Hepatocyte (in vitro differentiated cells): ENCODE data around the gene GABBR2. TPM values are rescaled to one million over a fixed set of nuclear protein-coding genes. Genes with fewer than 3 reads are reported as not detected.
"Not testable (repeated sequence)": the region's sequence is repeated elsewhere in the genome, so short reads cannot be mapped to it uniquely, and the experiment has no call there.

Source experiments
- DNase-seq: peaks from one replicate; pipeline ENCODE4 v3.0.0-alpha.2; 2016; ENCODE audit warnings: low spot score
- H2AFZ ChIP-seq: fragments of 200-600 bp; sonication (generic); 2 replicates; pipeline ENCODE4 v1.6.0; 2016; ENCODE audit warnings: antibody characterized with exemption, mild to moderate bottlenecking
- H3K27ac ChIP-seq: fragments of 200-600 bp; sonication (generic); 2 replicates; pipeline ENCODE4 v1.5.1; 2016; ENCODE audit warnings: mild to moderate bottlenecking
- H3K27me3 ChIP-seq: fragments of 200-600 bp; sonication (generic); 2 replicates; pipeline ENCODE4 v1.6.1; 2016
- H3K36me3 ChIP-seq: fragments of 200-600 bp; sonication (generic); replicated peaks from 2 replicates; pipeline ENCODE4 v1.5.1; 2016; ENCODE audit warnings: low read depth; ENCODE audit not compliant: insufficient read depth
- H3K4me1 ChIP-seq: fragments of 200-600 bp; sonication (generic); 2 replicates; pipeline ENCODE4 v1.5.1; 2016; ENCODE audit warnings: mild to moderate bottlenecking, moderate library complexity; ENCODE audit not compliant: insufficient read depth
- H3K4me2 ChIP-seq: fragments of 200-600 bp; sonication (generic); 2 replicates; pipeline ENCODE4 v1.6.0; 2016
- H3K4me3 ChIP-seq: fragments of 200-600 bp; sonication (generic); 2 replicates; pipeline ENCODE4 v1.5.1; 2016; ENCODE audit warnings: mild to moderate bottlenecking
- H3K79me2 ChIP-seq: fragments of 200-600 bp; sonication (generic); 2 replicates; pipeline ENCODE4 v1.6.0; 2017; ENCODE audit warnings: mild to moderate bottlenecking
- H3K9me2 ChIP-seq: fragments of 200-600 bp; sonication (generic); replicated peaks from 2 replicates; pipeline ENCODE4 v1.6.0; 2017; ENCODE audit warnings: mild to moderate bottlenecking; ENCODE audit not compliant: insufficient read depth
- H3K9me3 ChIP-seq: fragments of 200-600 bp; sonication (generic); 2 replicates; pipeline ENCODE4 v1.5.1; 2016; ENCODE audit warnings: low read depth, mild to moderate bottlenecking
- H4K20me1 ChIP-seq: fragments of 200-600 bp; sonication (generic); 2 replicates; pipeline ENCODE4 v1.6.0; 2016; ENCODE audit warnings: mild to moderate bottlenecking; ENCODE audit not compliant: insufficient read depth, poor library complexity, severe bottlenecking
- CTCF ChIP-seq: fragments of 200-600 bp; sonication (generic); IDR thresholded peaks from 2 replicates; pipeline ENCODE4 v1.5.1; 2016; ENCODE audit warnings: antibody characterized with exemption, mild to moderate bottlenecking; ENCODE audit not compliant: poor library complexity
- EZH2 ChIP-seq: fragments of 200-600 bp; sonication (generic); IDR thresholded peaks from 2 replicates; pipeline ENCODE4 v1.6.1; 2016; ENCODE audit warnings: antibody characterized with exemption, mild to moderate bottlenecking, borderline replicate concordance
- EZH2phosphoT487 ChIP-seq: fragments of 200-600 bp; sonication (generic); IDR thresholded peaks from one replicate; pipeline ENCODE4 v1.6.1; 2018; ENCODE audit warnings: antibody characterized with exemption, mild to moderate bottlenecking, low read depth, moderate library complexity; ENCODE audit not compliant: unreplicated experiment, severe bottlenecking
- WGBS: methylation state at CpG from one replicate; pipeline ENCODE4 v1.1.6; 2016; ENCODE audit warnings: low lambda C conversion rate; ENCODE audit errors: missing lambda C conversion rate; 5-methylcytosine and 5-hydroxymethylcytosine counted together
- polyA plus RNA-seq: library from polyadenylated mRNA; unstranded; fragments of >200 nt; fragmentation: Nextera tagmentation; extraction: Ambion mirVana; gene quantifications from 2 replicates; pipeline ENCODE4 v1.2.1, GENCODE V29; 2016
- total RNA-seq: library from RNA; depleted of rRNA; stranded (reverse); fragments of >200 nt; gene quantifications from 2 replicates; pipeline ENCODE4 v1.2.3, GENCODE V29; 2014

Gene GABBR2
- total and polyA plus RNA-seq, 2 experiments from 2014 or later, result 0.20 to 0.28 TPM

DNA sequence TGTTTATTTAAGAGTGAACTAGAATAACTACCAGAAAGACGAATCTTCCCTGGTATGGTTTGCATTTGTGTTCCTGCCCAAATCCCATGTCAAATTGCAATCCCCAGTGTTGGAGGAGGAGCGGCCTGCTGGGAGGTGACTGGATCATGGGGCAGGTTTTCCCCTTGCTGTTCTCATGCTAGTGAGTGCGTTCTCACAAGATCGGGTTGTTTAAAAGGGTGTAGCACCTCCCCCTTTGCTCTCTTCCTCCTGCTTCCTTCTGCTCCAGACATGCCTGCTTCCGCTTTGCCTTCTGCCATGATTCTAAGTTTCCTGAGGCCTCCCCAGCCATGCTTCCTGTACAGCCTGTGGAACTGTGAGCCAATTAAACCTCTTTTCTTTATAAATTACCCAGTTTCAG lies 242.9 kb downstream of the GABBR2 start:
- H2AFZ ChIP-seq, result no peak overlapping the region
- no peaks in the 10 kb centered on the region for H3K79me2 ChIP-seq
- TF ChIP-seq EZH2 (no peak), EZH2phosphoT487 (no peak), CTCF (no peak)
- no peaks in the 10 kb centered on the region for H3K4me1 ChIP-seq
- H4K20me1 ChIP-seq, result no peaks in the 10 kb centered on the region
- no peak overlapping the region for H3K4me3 ChIP-seq
- H3K4me2 ChIP-seq, result no peak overlapping the region
- no peak overlapping the region for H3K27ac ChIP-seq
- 82% methylated on average over 5 of the region's 5 CpGs for WGBS
- H3K9me2 ChIP-seq, result no peaks in the 10 kb centered on the region
- H3K36me3 ChIP-seq, result no peaks in the 10 kb centered on the region
- H3K27me3 ChIP-seq, result no peaks in the 10 kb centered on the region
- peaks cover 5% of the 10 kb centered on the region for H3K9me3 ChIP-seq
- no peak for DNase-seq

DNA sequence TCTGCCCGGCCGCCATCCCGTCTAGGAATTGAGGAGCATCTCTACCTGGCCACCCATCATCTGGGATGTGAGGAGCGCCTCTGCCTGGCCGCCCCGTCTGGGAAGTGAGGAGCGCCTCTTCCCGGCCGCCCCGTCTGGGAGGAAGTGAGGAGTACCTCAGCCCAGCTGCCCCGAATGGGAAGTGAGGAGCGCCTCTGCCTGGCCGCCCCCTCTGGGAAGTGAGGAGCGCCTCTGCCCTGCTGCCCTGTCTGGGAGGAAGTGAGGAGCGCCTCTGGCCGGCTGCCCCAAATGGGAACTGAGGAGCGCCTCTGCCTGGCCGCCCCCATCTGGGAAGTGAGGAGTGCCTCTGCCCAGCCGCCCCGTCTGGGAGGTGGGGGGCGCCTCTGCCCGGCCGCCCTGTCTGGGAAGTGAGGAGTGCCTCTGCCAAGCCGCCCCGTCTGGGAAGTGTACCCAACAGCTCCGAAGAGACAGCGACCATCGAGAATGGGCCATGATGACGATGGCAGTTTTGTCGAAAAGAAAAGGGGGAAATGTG lies 244.5 kb downstream of the GABBR2 start:
- not testable (repeated sequence) for H3K4me3 ChIP-seq, H3K9me2 ChIP-seq, DNase-seq, H4K20me1 ChIP-seq, H3K4me1 ChIP-seq, H3K27ac ChIP-seq, H2AFZ ChIP-seq, H3K27me3 ChIP-seq, H3K9me3 ChIP-seq, H3K79me2 ChIP-seq, H3K4me2 ChIP-seq, H3K36me3 ChIP-seq
- WGBS, result 98% methylated on average over 24 of the region's 30 CpGs

DNA sequence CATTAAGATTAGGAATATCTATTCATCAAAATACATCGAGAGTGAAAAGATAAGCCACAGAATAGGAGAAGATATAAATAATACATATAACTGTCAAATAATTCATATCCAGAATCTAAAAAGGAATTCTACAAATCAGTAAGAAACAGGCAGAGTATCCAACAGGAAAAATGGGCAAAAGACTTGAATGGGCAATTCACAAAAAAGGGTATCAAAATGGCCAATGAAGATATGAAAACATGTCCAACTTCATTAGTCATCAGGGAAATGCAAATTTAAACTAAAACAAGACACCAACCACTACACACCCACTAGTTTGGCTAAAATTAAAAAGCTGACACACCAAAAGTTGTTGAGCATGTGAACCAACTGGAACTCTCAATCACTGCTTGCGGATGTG lies 246.4 kb downstream of the GABBR2 start:
- Histone ChIP-seq H3K4me2 (no peak overlapping the region), H3K9me2 (no peaks in the 10 kb centered on the region), H3K36me3 (no peaks in the 10 kb centered on the region), H3K9me3 (peaks cover 10% of the 10 kb centered on the region), H3K4me1 (no peaks in the 10 kb centered on the region), H3K27ac (no peak overlapping the region), H3K79me2 (no peaks in the 10 kb centered on the region), H3K4me3 (no peak overlapping the region), H2AFZ (no peak overlapping the region), H3K27me3 (no peaks in the 10 kb centered on the region), H4K20me1 (no peaks in the 10 kb centered on the region)
- WGBS, result 100% methylated on average over 2 of the region's 2 CpGs
- TF ChIP-seq CTCF (no peak), EZH2 (no peak), EZH2phosphoT487 (no peak)
- no peak for DNase-seq

- Histone ChIP-seq H2AFZ (no peak overlapping the region), H3K4me1 (no peaks in the 10 kb centered on the region), H3K79me2 (no peaks in the 10 kb centered on the region), H3K9me2 (no peaks in the 10 kb centered on the region), H3K27me3 (no peaks in the 10 kb centered on the region), H3K4me2 (no peak overlapping the region), H3K36me3 (no peaks in the 10 kb centered on the region), H3K27ac (no peak overlapping the region), H3K9me3 (peaks cover 10% of the 10 kb centered on the region), H4K20me1 (no peaks in the 10 kb centered on the region), H3K4me3 (no peak overlapping the region)
- DNase-seq, result no peak
- no peak for TF ChIP-seq EZH2phosphoT487
- no peak for TF ChIP-seq CTCF
- no peak for TF ChIP-seq EZH2
Observed at GRCh38 chr9:98460704-98461103, 248.0 kb downstream of the GABBR2 start.
